Keratinocyte (primary cell): Measurements from ENCODE around the gene SLC25A42. TPM values are rescaled to one million over a fixed set of nuclear protein-coding genes. Genes with fewer than 3 reads are reported as not detected.
A peak's percentile ranks its signal among the peaks of the same experiment; 100 is the strongest.

Experiments
- DNase-seq: peaks from one replicate; pipeline ENCODE4 v3.0.0-alpha.2; 2011; ENCODE audit warnings: low read depth, missing footprints, low spot score
- FAIRE-seq: peaks from 2 replicates; lab custom pipeline; 2011; peaks lifted over from hg19 to GRCh38; lab: Jason Lieb, UNC
- H2AFZ ChIP-seq: 2 replicates; pipeline ENCODE4 v1.6.0; 2012; ENCODE audit warnings: low read length, control low read depth, inconsistent platforms; ENCODE audit not compliant: control insufficient read depth
- H3K27ac ChIP-seq: 2 replicates; pipeline ENCODE4 v1.5.1; 2011; ENCODE audit warnings: low read length; ENCODE audit not compliant: control insufficient read depth, insufficient read depth
- H3K27me3 ChIP-seq: 3 replicates; pipeline ENCODE4 v1.6.0; 2011; ENCODE audit warnings: low read length; ENCODE audit not compliant: control insufficient read depth, insufficient read depth; ENCODE audit errors: extremely low read depth
- H3K36me3 ChIP-seq, 2 experiments: 2 replicates in 1 of 2; 3 replicates in 1 of 2; pipeline ENCODE4 v1.5.1; 2011; ENCODE audit warnings: low read length in 2 of 2, mild to moderate bottlenecking in 1 of 2; ENCODE audit not compliant: control insufficient read depth in 2 of 2, insufficient read depth in 2 of 2; ENCODE audit errors: extremely low read depth in 1 of 2
- H3K4me1 ChIP-seq: 3 replicates; pipeline ENCODE4 v1.5.1; 2011; ENCODE audit warnings: low read length; ENCODE audit not compliant: control insufficient read depth, insufficient read depth; ENCODE audit errors: extremely low read depth
- H3K4me2 ChIP-seq: 3 replicates; pipeline ENCODE4 v1.6.0; 2011; ENCODE audit warnings: low read depth, low read length; ENCODE audit not compliant: control insufficient read depth, insufficient read depth; ENCODE audit errors: extremely low read depth
- H3K4me3 ChIP-seq, 3 experiments: fragments of 200-600 bp in 1 of 3; sonication (generic) in 1 of 3; 2 replicates in 2 of 3; 3 replicates in 1 of 3; pipeline ENCODE4 v1.5.1; 2011 to 2016; ENCODE audit warnings: low read length in 3 of 3, mild to moderate bottlenecking in 3 of 3, control low read depth in 2 of 3, inconsistent platforms in 1 of 3, low read depth in 1 of 3, mixed read lengths in 1 of 3, mixed run types in 1 of 3, moderate library complexity in 1 of 3; ENCODE audit not compliant: control insufficient read depth in 2 of 3, insufficient read depth in 2 of 3; ENCODE audit errors: extremely low read depth in 1 of 3
- H3K79me2 ChIP-seq: 2 replicates; pipeline ENCODE4 v1.6.0; 2012; ENCODE audit warnings: low read length; ENCODE audit not compliant: control insufficient read depth, insufficient read depth
- H3K9ac ChIP-seq: 3 replicates; pipeline ENCODE4 v1.6.0; 2011; ENCODE audit warnings: low read length; ENCODE audit not compliant: control insufficient read depth, insufficient read depth; ENCODE audit errors: extremely low read depth
- H3K9me1 ChIP-seq: 3 replicates; pipeline ENCODE4 v1.6.0; 2011; ENCODE audit warnings: low read length; ENCODE audit not compliant: control insufficient read depth, insufficient read depth; ENCODE audit errors: extremely low read depth
- H3K9me3 ChIP-seq: 2 replicates; pipeline ENCODE4 v1.5.1; 2012; ENCODE audit warnings: low read depth, low read length; ENCODE audit not compliant: control insufficient read depth
- H4K20me1 ChIP-seq: 3 replicates; pipeline ENCODE4 v1.6.0; 2011; ENCODE audit warnings: low read length; ENCODE audit not compliant: control insufficient read depth, insufficient read depth; ENCODE audit errors: extremely low read depth
- EZH2 ChIP-seq: IDR thresholded peaks from one replicate; pipeline ENCODE4 v1.6.1; 2012; ENCODE audit warnings: inconsistent platforms, mild to moderate bottlenecking, low read length, moderate library complexity
- dilution Hi-C: fragments of 300-500 bp; cut with MboI; formaldehyde crosslinking; loops from one replicate; pipeline ENCODE4 v1.7.0; 2020; ENCODE audit warnings: low sequenced_read_pairs; ENCODE audit not compliant: extremely low pct_ligation_motif_present
- polyA plus RNA-seq, 5 experiments: library from polyadenylated mRNA; depleted of rRNA in 3 of 5; stranded (reverse) in 3 of 5; stranded (forward) in 1 of 5; unstranded in 1 of 5; fragments of >200 nt; gene quantifications; 1 replicate in 1 of 5; 2 replicates in 3 of 5; 3 replicates in 1 of 5; pipeline versions ENCODE4 v1.2.1 to v1.2.3, GENCODE V29; 2011 to 2012; ENCODE audit warnings: missing spikeins in 2 of 5, low read depth in 1 of 5, low replicate concordance in 1 of 5
- TF ChIP-seq, protein P1 (sequence below), 3 experiments: IDR thresholded peaks in 1 of 3; conservative IDR thresholded peaks in 1 of 3; optimal IDR thresholded peaks in 1 of 3; 2 replicates in 2 of 3; 3 replicates in 1 of 3; pipeline versions ENCODE3 to v1.5.1; 2011; ENCODE audit warnings: low read length in 3 of 3, mild to moderate bottlenecking in 3 of 3, moderate library complexity in 2 of 3, control low read depth in 1 of 3, inconsistent platforms in 1 of 3; ENCODE audit not compliant: insufficient read depth in 2 of 3; ENCODE audit errors: extremely low read depth in 1 of 3

Gene SLC25A42
- polyA plus RNA-seq, 1 donor (not counting 4 experiments of a cell fraction or from before 2014, with no cell fraction given) = 1.2 TPM

DNA sequence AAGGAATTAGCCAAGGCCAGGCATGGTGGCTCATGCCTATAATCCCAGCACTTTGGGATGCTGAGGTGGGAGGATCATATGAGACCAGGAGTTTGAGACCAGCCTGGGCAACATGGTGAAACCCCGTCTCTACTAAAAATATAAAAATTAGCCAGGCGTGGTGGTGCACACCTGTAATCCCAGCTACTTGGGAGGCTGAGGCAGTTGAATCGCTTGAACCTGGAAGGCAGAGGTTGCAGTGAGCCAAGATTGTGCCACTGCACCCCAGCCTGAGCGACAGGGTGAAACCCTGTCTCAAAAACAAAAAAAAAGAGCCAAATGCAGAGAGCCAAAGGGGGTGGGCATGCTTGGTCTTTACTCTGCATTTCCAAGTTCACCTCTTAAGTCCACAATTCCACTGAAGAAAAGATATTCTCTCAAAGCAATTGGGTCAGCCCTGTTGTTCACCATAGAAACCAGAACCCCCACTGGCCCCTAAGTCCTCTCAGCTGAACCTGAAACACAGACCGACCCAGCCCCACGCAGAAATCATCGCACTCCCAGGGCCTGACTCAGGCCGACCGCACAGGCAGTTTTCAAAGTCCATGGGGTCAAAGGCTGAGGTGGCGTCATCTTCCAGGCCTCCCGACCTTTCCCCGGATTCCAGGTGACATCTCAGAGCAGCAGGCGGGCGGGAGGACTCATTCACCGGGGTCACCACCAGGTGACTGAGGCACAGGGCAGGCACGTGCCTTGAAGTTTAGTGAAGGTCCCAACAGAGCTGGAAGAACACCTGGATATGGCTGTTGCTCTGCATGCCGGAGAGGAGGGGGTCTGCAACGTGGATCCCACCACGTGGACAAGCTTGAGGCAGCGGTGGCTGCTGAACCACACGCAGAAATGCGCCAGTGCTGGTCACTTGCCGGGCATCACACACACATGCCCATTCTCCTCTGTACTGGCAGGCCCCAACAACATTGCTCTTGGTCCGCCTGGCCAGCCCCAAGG, 33.1 kb downstream of the SLC25A42 start:
- Histone ChIP-seq H3K4me1 (no peaks in the 10 kb centered on the region), H3K9me3 (no peaks in the 10 kb centered on the region), H3K27ac (no peak overlapping the region), H2AFZ (no peak overlapping the region), H3K36me3 (no peaks in the 10 kb centered on the region), H3K4me3 (no peak overlapping the region), H3K9ac (no peak overlapping the region), H3K79me2 (no peaks in the 10 kb centered on the region), H3K27me3 (no peaks in the 10 kb centered on the region), H4K20me1 (no peaks in the 10 kb centered on the region), H3K4me2 (no peak overlapping the region), H3K9me1 (no peaks in the 10 kb centered on the region)
- DNase-seq (no peak), FAIRE-seq (no peak)
- dilution Hi-C loops = no loop called here
- TF ChIP-seq, protein P1, sequence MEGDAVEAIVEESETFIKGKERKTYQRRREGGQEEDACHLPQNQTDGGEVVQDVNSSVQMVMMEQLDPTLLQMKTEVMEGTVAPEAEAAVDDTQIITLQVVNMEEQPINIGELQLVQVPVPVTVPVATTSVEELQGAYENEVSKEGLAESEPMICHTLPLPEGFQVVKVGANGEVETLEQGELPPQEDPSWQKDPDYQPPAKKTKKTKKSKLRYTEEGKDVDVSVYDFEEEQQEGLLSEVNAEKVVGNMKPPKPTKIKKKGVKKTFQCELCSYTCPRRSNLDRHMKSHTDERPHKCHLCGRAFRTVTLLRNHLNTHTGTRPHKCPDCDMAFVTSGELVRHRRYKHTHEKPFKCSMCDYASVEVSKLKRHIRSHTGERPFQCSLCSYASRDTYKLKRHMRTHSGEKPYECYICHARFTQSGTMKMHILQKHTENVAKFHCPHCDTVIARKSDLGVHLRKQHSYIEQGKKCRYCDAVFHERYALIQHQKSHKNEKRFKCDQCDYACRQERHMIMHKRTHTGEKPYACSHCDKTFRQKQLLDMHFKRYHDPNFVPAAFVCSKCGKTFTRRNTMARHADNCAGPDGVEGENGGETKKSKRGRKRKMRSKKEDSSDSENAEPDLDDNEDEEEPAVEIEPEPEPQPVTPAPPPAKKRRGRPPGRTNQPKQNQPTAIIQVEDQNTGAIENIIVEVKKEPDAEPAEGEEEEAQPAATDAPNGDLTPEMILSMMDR (optimal IDR thresholded peaks at IDR 0.05 in 1 of 3, IDR thresholded peaks at IDR 0.05 in 1 of 3, conservative IDR thresholded peaks at IDR 0.05 in 1 of 3; ENCODE audit: extremely low read depth in 1 of 3, insufficient read depth in 2 of 3, low read length in 3 of 3) = no peak
- no peak for TF ChIP-seq EZH2

DNA sequence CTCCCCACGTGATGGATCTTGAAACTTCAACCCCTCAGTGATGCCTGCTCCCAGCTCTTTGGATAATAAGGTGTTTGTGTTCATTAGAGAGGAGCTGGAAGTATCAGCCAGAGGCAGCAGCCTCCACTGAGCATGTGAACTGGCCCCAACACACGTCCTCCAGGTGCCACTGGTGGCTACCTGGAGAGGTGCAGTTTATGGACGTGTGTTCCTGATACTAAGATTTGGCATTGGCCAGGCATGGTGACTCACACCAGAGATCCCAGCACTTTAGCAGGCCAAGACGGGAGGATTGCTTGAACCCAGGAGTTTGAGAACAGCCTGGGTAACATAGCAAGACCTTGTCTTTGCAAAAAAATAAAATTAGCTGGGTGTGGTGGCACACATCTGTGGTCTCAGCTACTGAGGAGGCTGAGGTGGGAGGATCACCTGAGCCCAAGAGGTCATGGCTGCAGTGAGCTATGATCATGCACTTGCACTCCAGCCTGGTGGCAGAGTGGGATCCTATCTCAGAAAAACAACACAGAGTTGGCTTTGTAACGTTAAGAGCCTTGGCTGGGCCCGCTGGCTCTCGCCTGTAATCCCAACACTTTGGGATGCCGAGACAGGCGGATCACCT, 34.4 kb downstream of the SLC25A42 start:
- DNase-seq (no peak), FAIRE-seq (no peak)
- Histone ChIP-seq H3K79me2 (no peaks in the 10 kb centered on the region), H3K27ac (no peak overlapping the region), H3K27me3 (no peaks in the 10 kb centered on the region), H3K4me3 (no peak overlapping the region), H3K36me3 (no peaks in the 10 kb centered on the region), H3K4me2 (no peak overlapping the region), H2AFZ (no peak overlapping the region), H3K4me1 (no peaks in the 10 kb centered on the region), H3K9me3 (peaks cover 2% of the 10 kb centered on the region), H3K9ac (no peak overlapping the region), H4K20me1 (no peaks in the 10 kb centered on the region), H3K9me1 (no peaks in the 10 kb centered on the region)
- TF ChIP-seq, protein P1 (optimal IDR thresholded peaks at IDR 0.05 in 1 of 3, IDR thresholded peaks at IDR 0.05 in 1 of 3, conservative IDR thresholded peaks at IDR 0.05 in 1 of 3; ENCODE audit: extremely low read depth in 1 of 3, insufficient read depth in 2 of 3, low read length in 3 of 3) = peak in 1 of 3 experiments; percentile 36
- no peak for TF ChIP-seq EZH2
- dilution Hi-C loops = no loop called here
